Activated T-helper 2 cell treated with anti-CD3 and anti-CD28 coated beads, Interferon-gamma antibody, Interleukin-2, Interleukin-4, amounts not matched to agents 10 μg/mL and 5 μg/mL and 100 μg/mL, durations not matched to agents 14 hours and 24 hours and 36 hours (primary cell): ENCODE measurements around the gene ARHGAP10. TPM values are rescaled to one million over a fixed set of nuclear protein-coding genes. Genes with fewer than 3 reads are reported as not detected.

ENCODE experiments used
- DNase-seq: peaks from one replicate; pipeline ENCODE4 v3.0.0; 2021; ENCODE audit warnings: low spot score
- H3K27ac Mint-ChIP-seq: one replicate; pipeline ENCODE4 v1.8.0; 2021; ENCODE audit warnings: mixed read lengths
- H3K27me3 Mint-ChIP-seq: one replicate; pipeline ENCODE4 v1.8.0; 2021; ENCODE audit warnings: low read depth, mixed read lengths
- H3K36me3 Mint-ChIP-seq: one replicate; pipeline ENCODE4 v1.8.0; 2021; ENCODE audit warnings: low read depth, mixed read lengths
- H3K4me1 Mint-ChIP-seq: one replicate; pipeline ENCODE4 v1.8.0; 2021; ENCODE audit warnings: low read depth, mixed read lengths
- H3K4me3 Mint-ChIP-seq: one replicate; pipeline ENCODE4 v1.8.0; 2021; ENCODE audit warnings: low read depth, mild to moderate bottlenecking, moderate library complexity, mixed read lengths
- H3K9me3 Mint-ChIP-seq: one replicate; pipeline ENCODE4 v1.8.0; 2021; ENCODE audit warnings: mixed read lengths
- intact Hi-C: fragments of 100-400 bp; cut with micrococcal nuclease; formaldehyde crosslinking; loops from one replicate; pipeline ENCODE4 v1.15.1; 2023
- total RNA-seq: library from RNA; stranded (reverse); gene quantifications from 2 replicates; pipeline ENCODE4 v1.2.3, GENCODE V29; 2022

ARHGAP10 gene
- total RNA-seq, 1 donor from 2014 or later = 18.5 TPM

GRCh38 chr4:148067301-148067916, 335.5 kb downstream of the ARHGAP10 start:
- intact Hi-C loops = no loop called here
- H3K4me1 Mint-ChIP-seq = no peaks in the 10 kb centered on the region
- no peak overlapping the region for H3K4me3 Mint-ChIP-seq
- no peaks in the 10 kb centered on the region for H3K27me3 Mint-ChIP-seq
- peaks cover 17% of the 10 kb centered on the region for H3K36me3 Mint-ChIP-seq
- no peak for DNase-seq
- H3K9me3 Mint-ChIP-seq = no peaks in the 10 kb centered on the region
- no peak overlapping the region for H3K27ac Mint-ChIP-seq

DNA sequence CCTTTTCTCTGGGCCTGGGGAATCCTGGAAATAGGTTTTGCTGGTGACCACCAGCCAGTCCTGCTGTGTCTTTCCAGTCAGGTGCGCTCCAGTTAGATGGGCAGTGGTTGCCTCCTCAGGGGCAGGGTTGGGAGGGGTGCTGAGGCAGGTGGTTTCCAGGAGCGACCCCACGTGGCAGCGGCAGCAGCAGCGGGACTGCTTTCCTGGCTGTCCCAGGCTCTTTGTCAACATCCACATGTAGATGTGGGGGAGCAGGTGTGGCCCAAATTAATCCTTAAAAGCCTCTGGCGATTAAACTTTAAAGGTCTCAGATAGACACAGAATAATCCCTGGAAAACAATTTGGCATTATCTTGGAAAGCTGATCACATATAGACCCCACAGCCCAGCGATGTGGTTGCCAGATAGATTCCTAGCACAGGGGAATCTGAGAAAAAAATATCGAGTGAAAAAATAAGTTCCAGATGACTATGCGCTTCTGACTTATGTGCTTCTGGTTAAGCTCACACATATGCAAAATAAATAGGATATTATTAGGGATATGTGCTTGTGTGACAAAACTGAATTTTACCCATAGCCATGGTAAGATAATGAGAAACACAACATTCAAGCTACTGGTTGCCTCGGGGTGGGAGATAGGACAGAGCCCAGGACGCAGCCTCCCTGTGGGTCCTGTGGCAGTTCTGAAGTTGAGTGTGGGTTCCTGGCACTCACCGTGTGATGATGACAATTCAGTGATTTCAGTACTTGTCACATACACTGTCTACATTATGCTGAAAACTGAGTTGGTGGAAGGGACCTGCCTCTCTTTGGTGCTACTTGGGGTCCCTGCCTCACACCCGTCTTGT, 336.4 kb downstream of the ARHGAP10 start:
- H3K4me1 Mint-ChIP-seq = no peaks in the 10 kb centered on the region
- no peak overlapping the region for H3K4me3 Mint-ChIP-seq
- peaks cover 3% of the 10 kb centered on the region for H3K9me3 Mint-ChIP-seq
- no peaks in the 10 kb centered on the region for H3K27me3 Mint-ChIP-seq
- no peak for DNase-seq
- intact Hi-C loops = no loop called here
- H3K27ac Mint-ChIP-seq = no peak overlapping the region
- peaks cover 26% of the 10 kb centered on the region for H3K36me3 Mint-ChIP-seq

DNA sequence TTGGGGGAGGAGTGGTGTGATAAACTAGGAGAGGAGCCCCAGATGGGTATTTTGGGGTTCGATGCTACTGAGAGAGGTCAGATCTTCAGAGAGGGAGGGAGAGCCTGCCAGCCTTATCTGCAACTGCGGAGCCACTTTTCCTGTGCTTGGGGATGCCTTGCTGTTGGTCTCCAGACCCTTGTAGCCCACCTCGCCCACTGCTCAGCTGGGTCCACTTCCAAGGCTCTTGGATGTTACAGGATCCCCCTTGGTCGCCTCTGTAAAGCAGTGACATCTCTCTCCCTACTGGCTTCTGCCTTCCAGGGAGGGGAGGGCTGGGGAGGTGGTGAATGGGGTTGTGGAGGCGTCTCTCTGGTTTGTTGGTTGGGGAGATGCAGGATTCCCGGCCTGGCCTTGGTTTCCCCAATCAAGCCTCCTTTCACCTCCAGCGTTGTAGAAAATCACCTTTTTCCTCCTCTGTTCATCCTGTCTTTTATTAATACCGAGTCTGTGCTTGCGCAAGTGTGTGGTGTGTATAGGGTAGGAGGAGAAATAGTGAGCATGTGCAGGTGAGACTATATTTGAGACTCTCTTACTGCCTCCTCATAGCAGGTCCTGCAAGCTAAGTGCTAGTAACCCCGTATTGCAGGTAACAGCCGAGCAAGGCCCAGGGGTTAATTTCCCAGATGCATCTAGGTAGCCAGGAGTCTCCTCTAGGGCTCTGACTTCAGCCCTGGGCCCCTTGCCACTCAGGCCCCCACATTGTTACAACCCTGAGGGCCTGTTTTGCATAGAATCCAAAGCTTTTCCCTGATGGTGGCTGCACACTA, 337.4 kb downstream of the ARHGAP10 start:
- Mint-ChIP-seq H3K27ac (no peak overlapping the region), H3K9me3 (peaks cover 10% of the 10 kb centered on the region), H3K4me1 (no peaks in the 10 kb centered on the region), H3K36me3 (peaks cover 31% of the 10 kb centered on the region), H3K4me3 (no peak overlapping the region), H3K27me3 (no peaks in the 10 kb centered on the region)
- intact Hi-C loops = no loop called here
- DNase-seq = no peak

DNA sequence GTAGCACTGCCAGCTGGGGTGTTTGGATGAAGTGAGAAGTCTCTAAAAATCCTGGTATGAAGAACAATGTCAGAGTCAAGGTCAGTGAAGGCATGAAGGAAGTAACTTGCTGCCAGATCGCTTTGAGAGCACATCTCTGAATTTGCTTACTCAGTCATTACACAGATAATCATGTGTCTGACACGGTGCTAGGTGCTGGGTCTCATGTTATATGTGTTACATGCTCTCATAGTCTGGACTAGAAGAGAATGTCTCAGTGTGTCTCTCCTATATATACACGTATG, 337.9 kb downstream of the ARHGAP10 start:
- no peak overlapping the region for H3K4me3 Mint-ChIP-seq
- H3K27ac Mint-ChIP-seq = no peak overlapping the region
- intact Hi-C loops = no loop called here
- no peaks in the 10 kb centered on the region for H3K4me1 Mint-ChIP-seq
- H3K36me3 Mint-ChIP-seq = peaks cover 35% of the 10 kb centered on the region
- H3K9me3 Mint-ChIP-seq = peaks cover 15% of the 10 kb centered on the region
- no peaks in the 10 kb centered on the region for H3K27me3 Mint-ChIP-seq
- no peak for DNase-seq

DNA sequence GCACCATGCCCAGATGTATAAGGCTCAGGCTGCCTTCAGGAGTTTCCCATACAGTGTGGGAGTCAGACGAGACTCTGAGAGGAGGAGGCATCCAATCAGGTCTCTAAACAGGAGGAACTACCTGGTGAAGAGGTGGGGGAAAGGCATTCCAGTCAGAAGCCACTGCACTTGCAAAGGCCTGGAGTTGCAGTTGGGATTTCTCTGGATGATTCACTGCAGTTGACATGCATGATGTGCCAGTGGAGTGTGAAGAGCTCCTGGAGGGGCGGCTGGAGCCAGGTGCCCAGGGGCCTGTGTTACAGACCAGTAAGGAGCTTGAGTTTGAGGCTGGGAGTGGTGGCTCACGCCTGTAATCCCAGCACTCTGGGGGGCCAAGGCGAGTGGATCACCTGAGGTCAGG, 339.1 kb downstream of the ARHGAP10 start:
- DNase-seq = no peak
- intact Hi-C loops = no loop called here
- Mint-ChIP-seq H3K27me3 (no peaks in the 10 kb centered on the region), H3K9me3 (peaks cover 27% of the 10 kb centered on the region), H3K36me3 (peaks cover 44% of the 10 kb centered on the region), H3K27ac (no peak overlapping the region), H3K4me1 (no peaks in the 10 kb centered on the region), H3K4me3 (no peak overlapping the region)

DNA sequence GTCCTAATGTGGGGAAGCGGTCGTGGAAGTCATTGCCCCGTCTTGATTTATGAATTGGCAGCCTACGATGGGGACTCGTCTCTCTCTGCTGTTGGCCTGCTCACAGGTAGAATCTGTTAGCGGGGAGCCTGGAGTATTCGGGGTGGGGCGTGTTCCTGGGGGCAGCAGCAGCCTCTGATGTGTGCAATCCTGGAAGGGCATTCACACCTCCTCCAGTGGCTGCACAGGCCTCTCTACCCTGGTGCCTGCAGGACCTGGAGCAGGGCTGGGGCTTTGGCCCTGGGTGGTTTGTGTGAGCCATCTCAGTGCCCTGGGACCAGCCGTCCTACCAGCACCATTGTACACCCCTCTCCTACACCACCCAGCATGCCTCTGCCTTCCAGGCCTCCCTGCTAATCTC, 340.9 kb downstream of the ARHGAP10 start:
- peaks cover 31% of the 10 kb centered on the region for H3K9me3 Mint-ChIP-seq

GRCh38 chr4:148073349-148073748, 341.5 kb downstream of the ARHGAP10 start:
- intact Hi-C loops = no loop called here

More for the DNA sequence above, 340.9 kb downstream of the ARHGAP10 start:
- Mint-ChIP-seq H3K27me3 (no peaks in the 10 kb centered on the region), H3K4me1 (no peaks in the 10 kb centered on the region), H3K4me3 (no peak overlapping the region), H3K27ac (no peak overlapping the region), H3K36me3 (peaks cover 51% of the 10 kb centered on the region)
- no peak for DNase-seq
- intact Hi-C loops = no loop called here

GRCh38 chr4:148074462-148074861, 342.6 kb downstream of the ARHGAP10 start:
- H3K4me3 Mint-ChIP-seq = no peak overlapping the region
- H3K9me3 Mint-ChIP-seq = peaks cover 31% of the 10 kb centered on the region
- no peak for DNase-seq
- H3K36me3 Mint-ChIP-seq = peaks cover 51% of the 10 kb centered on the region
- no peaks in the 10 kb centered on the region for H3K4me1 Mint-ChIP-seq
- H3K27ac Mint-ChIP-seq = no peak overlapping the region
- intact Hi-C loops = no loop called here
- H3K27me3 Mint-ChIP-seq = no peaks in the 10 kb centered on the region

More at GRCh38 chr4:148073349-148073748, 341.5 kb downstream of the ARHGAP10 start:
- Mint-ChIP-seq H3K4me1 (no peaks in the 10 kb centered on the region), H3K27me3 (no peaks in the 10 kb centered on the region), H3K9me3 (peaks cover 31% of the 10 kb centered on the region), H3K4me3 (no peak overlapping the region), H3K36me3 (peaks cover 51% of the 10 kb centered on the region), H3K27ac (no peak overlapping the region)
- no peak for DNase-seq

DNA sequence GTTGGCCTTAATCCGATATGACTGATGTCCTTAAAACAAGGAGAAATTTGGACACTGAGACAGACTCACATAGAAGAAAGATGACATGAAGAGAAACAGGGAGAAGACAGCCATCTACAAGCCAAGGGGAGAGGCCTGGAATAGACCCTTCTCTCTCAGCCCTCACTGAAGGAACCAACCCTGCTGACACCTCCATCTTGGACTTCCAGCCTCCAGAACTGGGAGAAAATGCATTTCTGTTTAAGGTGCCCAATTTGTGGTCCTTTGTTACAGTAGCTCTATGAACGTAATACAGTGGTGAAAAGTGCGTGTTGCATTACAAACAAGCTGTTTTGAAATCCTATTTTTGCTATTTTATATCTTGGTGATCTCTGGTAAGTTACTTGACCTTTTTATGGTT, 343.6 kb downstream of the ARHGAP10 start:
- Mint-ChIP-seq H3K36me3 (peaks cover 51% of the 10 kb centered on the region), H3K4me1 (no peaks in the 10 kb centered on the region), H3K27ac (no peak overlapping the region), H3K9me3 (peaks cover 31% of the 10 kb centered on the region), H3K27me3 (no peaks in the 10 kb centered on the region), H3K4me3 (no peak overlapping the region)
- DNase-seq = no peak
- intact Hi-C loops = no loop called here

GRCh38 chr4:148076964-148077363, 345.1 kb downstream of the ARHGAP10 start:
- intact Hi-C loops = no loop called here
- Mint-ChIP-seq H3K4me1 (no peaks in the 10 kb centered on the region), H3K27ac (no peak overlapping the region), H3K4me3 (no peak overlapping the region), H3K27me3 (no peaks in the 10 kb centered on the region), H3K36me3 (peaks cover 49% of the 10 kb centered on the region), H3K9me3 (peaks cover 31% of the 10 kb centered on the region)
- DNase-seq = no peak

- Mint-ChIP-seq H3K4me1 (no peaks in the 10 kb centered on the region), H3K9me3 (peaks cover 31% of the 10 kb centered on the region), H3K27me3 (no peaks in the 10 kb centered on the region), H3K36me3 (peaks cover 43% of the 10 kb centered on the region), H3K4me3 (no peak overlapping the region), H3K27ac (no peak overlapping the region)
- intact Hi-C loops = no loop called here
- DNase-seq = no peak
Measured at GRCh38 chr4:148077581-148077980, 345.7 kb downstream of the ARHGAP10 start.

- intact Hi-C loops = no loop called here
- Mint-ChIP-seq H3K9me3 (peaks cover 30% of the 10 kb centered on the region), H3K27me3 (no peaks in the 10 kb centered on the region), H3K4me1 (no peaks in the 10 kb centered on the region), H3K4me3 (no peak overlapping the region), H3K27ac (no peak overlapping the region), H3K36me3 (peaks cover 39% of the 10 kb centered on the region)
- DNase-seq = no peak
Measured at GRCh38 chr4:148078061-148078460, 346.2 kb downstream of the ARHGAP10 start.

GRCh38 chr4:148079961-148080360, 348.1 kb downstream of the ARHGAP10 start:
- DNase-seq = no peak
- no peak overlapping the region for H3K27ac Mint-ChIP-seq
- no peak overlapping the region for H3K4me3 Mint-ChIP-seq
- peaks cover 21% of the 10 kb centered on the region for H3K36me3 Mint-ChIP-seq
- H3K9me3 Mint-ChIP-seq = peaks cover 15% of the 10 kb centered on the region
- H3K4me1 Mint-ChIP-seq = no peaks in the 10 kb centered on the region
- intact Hi-C loops = no loop called here
- H3K27me3 Mint-ChIP-seq = no peaks in the 10 kb centered on the region
